LHCN-M2 (cell line): Measurements from ENCODE around the gene CHD1L. TPM values are rescaled to one million over a fixed set of nuclear protein-coding genes. Genes with fewer than 3 reads are reported as not detected.
A peak's percentile ranks its signal among the peaks of the same experiment; 100 is the strongest.
"Not testable (repeated sequence)": the region's sequence is repeated elsewhere in the genome, so short reads cannot be mapped to it uniquely, and the experiment has no call there.

ENCODE experiments used
- DNase-seq: peaks from one replicate; pipeline ENCODE4 v3.0.0-alpha.2; 2012; ENCODE audit warnings: low read depth
- total RNA-seq: library from RNA; depleted of rRNA; stranded (reverse); fragments of >200 nt; gene quantifications from 2 replicates; pipeline ENCODE4 v1.2.3, GENCODE V29; 2014

CHD1L gene
- total RNA-seq, 1 experiment from 2014 or later, result 35.4 TPM

- DNase-seq, result not testable (repeated sequence)
Measured at GRCh38 chr1:147231032-147231431, 11.5 kb upstream of the CHD1L start.

- DNase-seq, result not testable (repeated sequence)
Measured at GRCh38 chr1:147233903-147234302, 8.6 kb upstream of the CHD1L start.

GRCh38 chr1:147235822-147236221, 6.7 kb upstream of the CHD1L start:
- no peak for DNase-seq

GRCh38 chr1:147236448-147236847, 6.0 kb upstream of the CHD1L start:
- no peak for DNase-seq

- peak; percentile 28 for DNase-seq
Measured at GRCh38 chr1:147236959-147237791, 5.3 kb upstream of the CHD1L start.

GRCh38 chr1:147238053-147238902, 4.2 kb upstream of the CHD1L start:
- no peak for DNase-seq

GRCh38 chr1:147238925-147239820, 3.3 kb upstream of the CHD1L start:
- DNase-seq, result no peak

GRCh38 chr1:147240131-147240721, 2.3 kb upstream of the CHD1L start:
- not testable (repeated sequence) for DNase-seq

GRCh38 chr1:147241934-147242448, 493 bp upstream of the CHD1L start:
- DNase-seq, result no peak

GRCh38 chr1:147243228-147243685, 773 bp downstream of the CHD1L start:
- DNase-seq, result no peak

GRCh38 chr1:147243841-147244240, 1.4 kb downstream of the CHD1L start:
- no peak for DNase-seq

- DNase-seq, result no peak
Measured at GRCh38 chr1:147245129-147245528, 2.6 kb downstream of the CHD1L start.

- no peak for DNase-seq
Measured at GRCh38 chr1:147245586-147246021, 3.1 kb downstream of the CHD1L start.

GRCh38 chr1:147246044-147246690, 3.7 kb downstream of the CHD1L start:
- no peak for DNase-seq

GRCh38 chr1:147246910-147247655, 4.6 kb downstream of the CHD1L start:
- no peak for DNase-seq

GRCh38 chr1:147247656-147248238, 5.3 kb downstream of the CHD1L start:
- no peak for DNase-seq

- DNase-seq, result no peak
Measured at GRCh38 chr1:147252540-147252939, 10.1 kb downstream of the CHD1L start.

- DNase-seq, result no peak
Measured at GRCh38 chr1:147260956-147261355, 18.5 kb downstream of the CHD1L start.

GRCh38 chr1:147264158-147264768, 21.8 kb downstream of the CHD1L start:
- DNase-seq, result peak; percentile 56
